Heart left ventricle (tissue), 16 donors: ENCODE results near the gene KLHL26. TPM values are rescaled to one million over a fixed set of nuclear protein-coding genes. Genes with fewer than 3 reads are reported as not detected.

ENCODE experiments used
- ATAC-seq, 4 donors: fragments of 200-7000 bp; cut with Tn5 transposase; one replicate each; pipeline ENCODE4 v1.9.1; 2020 to 2022; ENCODE audit warnings: moderate library complexity in 4 of 4, mild to moderate bottlenecking in 3 of 4, moderate number of reproducible peaks in 1 of 4
- DNase-seq, 5 donors: peaks; one replicate each; pipeline ENCODE4 v3.0.0-alpha.2; 2020
- H3K27ac ChIP-seq, 12 donors: fragments of 200-600 bp; sonication (generic) in 4 of 12; one replicate each; pipeline versions ENCODE4 v1.5.0 to v1.8.0; 2016 to 2022; ENCODE audit warnings: mild to moderate bottlenecking in 2 of 12
- H3K27me3 ChIP-seq, 9 donors: fragments of 200-600 bp; sonication (generic) in 2 of 9; one replicate each; pipeline versions ENCODE4 v1.5.1 to v1.8.0; 2016 to 2022; ENCODE audit warnings: mild to moderate bottlenecking in 3 of 9
- H3K36me3 ChIP-seq, 9 donors: fragments of 200-600 bp; sonication (generic) in 2 of 9; one replicate each; pipeline versions ENCODE4 v1.5.0 to v1.8.0; 2018 to 2022; ENCODE audit warnings: mild to moderate bottlenecking in 2 of 9
- H3K4me1 ChIP-seq, 12 donors: fragments of 200-600 bp; sonication (generic) in 4 of 12; one replicate each; pipeline versions ENCODE4 v1.5.0 to v1.8.0; 2016 to 2022; ENCODE audit warnings: mild to moderate bottlenecking in 3 of 12
- H3K4me3 ChIP-seq, 12 donors: fragments of 200-600 bp; sonication (generic) in 4 of 12; one replicate each; pipeline versions ENCODE4 v1.5.0 to v1.8.0; 2017 to 2022; ENCODE audit warnings: mild to moderate bottlenecking in 9 of 12, moderate library complexity in 4 of 12
- H3K9me3 ChIP-seq, 12 donors: fragments of 200-600 bp; sonication (generic) in 4 of 12; one replicate each; pipeline versions ENCODE4 v1.5.0 to v1.8.0; 2016 to 2022; ENCODE audit warnings: mild to moderate bottlenecking in 1 of 12
- CTCF ChIP-seq, 12 donors: fragments of 200-600 bp; sonication (generic) in 4 of 12; IDR thresholded peaks; one replicate each; pipeline versions ENCODE4 v1.5.0 to v1.8.0; 2018 to 2022; ENCODE audit warnings: antibody characterized with exemption in 12 of 12, mild to moderate bottlenecking in 5 of 12
- POLR2A ChIP-seq, 2 donors: fragments of 450-650 bp; IDR thresholded peaks; one replicate each; pipeline ENCODE4 v1.6.1; 2017; ENCODE audit warnings: antibody characterized with exemption in 2 of 2, mild to moderate bottlenecking in 2 of 2, moderate library complexity in 2 of 2
- WGBS, 4 donors: extraction: QIAGEN DNeasy Blood & Tissue Kit in 2 of 4; methylation state at CpG; one replicate each; pipeline versions ENCODE4 v1.1.5 to v1.1.7; 2013 to 2018; 5-methylcytosine and 5-hydroxymethylcytosine counted together
- intact Hi-C, 10 donors: fragments of 100-400 bp; cut with DNase I; formaldehyde crosslinking; loops; one replicate each; pipeline versions ENCODE4 v1.11.1 to v1.14.2; 2022
- polyA plus RNA-seq, 2 donors: library from polyadenylated mRNA; stranded (reverse); fragments of 200-250 nt; gene quantifications; one replicate each; pipeline ENCODE4 v1.2.3, GENCODE V29; 2013
- total RNA-seq, 9 donors: library from RNA; depleted of rRNA in 2 of 9; stranded (reverse); fragments of >200 nt in 2 of 9; fragmentation: NEBNext Ultra II Directional in 3 of 9; extraction: Animal tissue kit (Norgen Biotek cat#: 25700) in 3 of 9; gene quantifications; one replicate each; pipeline versions ENCODE4 v1.1.0 to v1.2.4, GENCODE V29; 2016 to 2023
- donor health status: ischemic (EF 13 %, LVEDD 7.1; RV severe dilation, severe dysfunction).
- donor health status: healthy with polysubstance abuse.
- donor health status: DM: no; HTN: yes; CAD: no.
- donor health status: DM: no; HTN: no; CAD: no.
- donor health status: ischemic (EF 25% LVEDD 6.9; RV normal size, moderate dysfunction).
- donor health status: ischemic (EF 25% LVEDD 5.7; RV mildly dilated, moderate dysfunction).
- donor health status: healthy.
- donor health status: DM: yes; HTN: yes; CAD: no.
- donor health status: ischemic (EF 35%, LVEDD 5.7; RV mildly dilated, moderate dysfunction).
- donor health status: nonischemic (EF 11% LVEDD 7.7; RV severe dilation, severe dysfunction).
- donor health status: DM: yes; HTN: yes; CAD: no.
- donor health status: PGD.
- donor health status: ischemic (EF 29% LVEDD 5.4; RV normal size, mild dysfunction).
- donor health status: nonischemic (EF 23%, LVEDD 6.1; RV moderate dilation, normal function).

KLHL26 gene
- total and polyA plus RNA-seq, 11 donors: 2.8 to 11.4 (median 5.8) TPM

- DNase-seq (peak in 3 of 5 donors; percentile 31 to 73 (median 69)), ATAC-seq (peak in 3 of 4 donors; percentile 40 to 68 (median 58))
- Histone ChIP-seq H3K36me3 (no peaks in the 10 kb centered on the region), H3K27ac (no peak overlapping the region), H3K4me1 (peaks cover 0 to 24% (median 10%) of the 10 kb centered on the region in 12 donors), H3K9me3 (no peaks in the 10 kb centered on the region), H3K4me3 (peak overlapping the region in 1 of 12 donors; percentile 7), H3K27me3 (no peaks in the 10 kb centered on the region)
- 79 to 85% (median 82%) methylated on average over 27 to 28 of the region's 28 CpGs for WGBS, 4 donors
- intact Hi-C loops: no loop called here
- TF ChIP-seq POLR2A (IDR thresholded peaks at IDR 0.05): no peak
- no peak for TF ChIP-seq CTCF (IDR thresholded peaks at IDR 0.05)
These were observed 74.3 kb downstream of the KLHL26 start for GRCh38 chr19:18710996-18711751.

- DNase-seq (no peak), ATAC-seq (no peak)
- H3K27me3 ChIP-seq: no peaks in the 10 kb centered on the region
- H3K4me1 ChIP-seq: peaks cover 0 to 24% (median 10%) of the 10 kb centered on the region in 12 donors
- intact Hi-C loops: no loop called here
- no peaks in the 10 kb centered on the region for H3K9me3 ChIP-seq
- H3K4me3 ChIP-seq: no peak overlapping the region
- TF ChIP-seq CTCF (IDR thresholded peaks at IDR 0.05): no peak
- TF ChIP-seq POLR2A (IDR thresholded peaks at IDR 0.05): no peak
- H3K27ac ChIP-seq: no peak overlapping the region
- 89 to 91% (median 90%) methylated on average over 3 of the region's 3 CpGs for WGBS, 4 donors
- H3K36me3 ChIP-seq: no peaks in the 10 kb centered on the region
These were observed 75.1 kb downstream of the KLHL26 start for GRCh38 chr19:18711893-18712292.

- Histone ChIP-seq H3K4me3 (no peak overlapping the region), H3K36me3 (no peaks in the 10 kb centered on the region), H3K4me1 (peaks cover 0 to 29% (median 14%) of the 10 kb centered on the region in 12 donors), H3K9me3 (no peaks in the 10 kb centered on the region), H3K27ac (no peak overlapping the region), H3K27me3 (no peaks in the 10 kb centered on the region)
- 35 to 40% (median 39%) methylated on average over 5 of the region's 5 CpGs for WGBS, 4 donors
- DNase-seq (no peak), ATAC-seq (peak in 2 of 4 donors; percentile 4 to 31)
- TF ChIP-seq CTCF (IDR thresholded peaks at IDR 0.05): no peak
- no peak for TF ChIP-seq POLR2A (IDR thresholded peaks at IDR 0.05)
- intact Hi-C loops: no loop called here
These were observed 76.2 kb downstream of the KLHL26 start for GRCh38 chr19:18712981-18713380.

GRCh38 chr19:18713550-18714117 is 76.8 kb downstream of the KLHL26 start:
- intact Hi-C loops: no loop called here
- peak in 1 of 4 donors; percentile 15 for ATAC-seq
- no peak overlapping the region for H3K4me3 ChIP-seq
- TF ChIP-seq CTCF (IDR thresholded peaks at IDR 0.05) (no peak), POLR2A (IDR thresholded peaks at IDR 0.05) (no peak)
- no peaks in the 10 kb centered on the region for H3K9me3 ChIP-seq
- no peak for DNase-seq
- peaks cover 0 to 29% (median 13%) of the 10 kb centered on the region in 12 donors for H3K4me1 ChIP-seq
- H3K36me3 ChIP-seq: no peaks in the 10 kb centered on the region
- H3K27ac ChIP-seq: no peak overlapping the region
- no peaks in the 10 kb centered on the region for H3K27me3 ChIP-seq
- 56 to 78% (median 71%) methylated on average over 16 to 18 of the region's 18 CpGs for WGBS, 4 donors
